ENCODE measurements around the gene CMBL. TPM values are rescaled to one million over a fixed set of nuclear protein-coding genes. Genes with fewer than 3 reads are reported as not detected.
"Not testable (repeated sequence)": the region's sequence is repeated elsewhere in the genome, so short reads cannot be mapped to it uniquely, and the experiment has no call there.

The CMBL gene
- under 1 TPM in 1 of 2 donors, not detected in 1; 0.36 TPM for total RNA-seq

DNA sequence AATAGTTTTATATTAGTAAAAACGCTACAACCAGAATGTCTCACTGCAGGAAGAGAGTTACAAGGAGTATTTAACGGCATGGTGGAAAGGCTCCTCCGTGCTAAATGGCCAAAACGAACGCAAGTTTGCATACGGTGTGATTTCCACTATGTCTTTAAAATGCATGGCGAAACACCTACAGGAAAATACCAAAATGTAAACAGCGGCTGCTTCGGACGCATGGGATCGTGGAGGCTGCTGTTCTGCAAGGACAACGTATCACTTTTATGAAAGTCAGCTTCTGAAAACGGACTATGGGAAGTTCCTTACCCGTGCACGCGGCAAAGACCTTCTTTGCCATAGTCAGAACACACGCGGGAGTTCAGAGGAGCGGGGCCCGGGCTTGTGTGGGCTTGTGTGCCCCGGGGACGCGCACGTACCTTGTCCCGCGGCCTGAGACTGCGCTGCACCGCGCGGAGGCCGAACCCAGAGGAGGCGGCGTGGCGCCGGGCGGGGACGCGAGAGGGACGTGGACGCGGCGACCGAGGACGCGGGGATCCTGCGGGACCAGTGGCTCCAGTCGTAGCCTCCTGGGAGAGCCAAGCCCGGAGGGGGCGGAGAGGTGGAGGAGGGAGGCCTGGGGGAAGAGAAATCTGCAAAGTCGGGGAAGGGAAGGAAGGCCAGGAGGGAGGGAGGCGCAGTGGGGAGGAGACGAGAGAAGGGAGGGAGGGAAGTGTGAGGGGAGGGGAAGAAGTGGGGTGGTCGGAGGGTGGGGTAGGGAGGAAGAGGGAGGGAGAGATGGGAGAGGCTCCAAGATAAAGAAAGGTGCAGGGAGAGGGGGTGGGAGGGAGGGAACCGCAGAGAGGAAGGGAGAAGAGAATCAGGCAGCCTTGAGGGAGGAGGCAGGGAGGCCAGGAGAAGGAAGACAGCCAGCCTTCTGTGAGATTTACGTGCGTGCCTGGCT lies at the start of gene CMBL:
CMBL (minus strand) TSS at position 697 of the 943 bp plus-strand sequence. CDS start 17,140 bp downstream, outside the sequence.
- peaks cover 9 to 13% of the 10 kb centered on the region in 2 donors for H3K4me1 Mint-ChIP-seq (ENCODE audit: low read depth in 2 of 2)
- H3K4me3 Mint-ChIP-seq = peak within 1 kb of the TSS; percentile 86
- H3K27ac Mint-ChIP-seq = no peak within 1 kb of the TSS
- ATAC-seq (peak; percentile 67 to 77), DNase-seq (ENCODE audit: low spot score) (no peak)
- no peaks in the 10 kb centered on the region for H3K9me3 Mint-ChIP-seq
- peaks cover 27 to 31% of the 10 kb centered on the region in 2 donors for H3K27me3 Mint-ChIP-seq
- H3K36me3 Mint-ChIP-seq = no peaks in the 10 kb centered on the region

DNA sequence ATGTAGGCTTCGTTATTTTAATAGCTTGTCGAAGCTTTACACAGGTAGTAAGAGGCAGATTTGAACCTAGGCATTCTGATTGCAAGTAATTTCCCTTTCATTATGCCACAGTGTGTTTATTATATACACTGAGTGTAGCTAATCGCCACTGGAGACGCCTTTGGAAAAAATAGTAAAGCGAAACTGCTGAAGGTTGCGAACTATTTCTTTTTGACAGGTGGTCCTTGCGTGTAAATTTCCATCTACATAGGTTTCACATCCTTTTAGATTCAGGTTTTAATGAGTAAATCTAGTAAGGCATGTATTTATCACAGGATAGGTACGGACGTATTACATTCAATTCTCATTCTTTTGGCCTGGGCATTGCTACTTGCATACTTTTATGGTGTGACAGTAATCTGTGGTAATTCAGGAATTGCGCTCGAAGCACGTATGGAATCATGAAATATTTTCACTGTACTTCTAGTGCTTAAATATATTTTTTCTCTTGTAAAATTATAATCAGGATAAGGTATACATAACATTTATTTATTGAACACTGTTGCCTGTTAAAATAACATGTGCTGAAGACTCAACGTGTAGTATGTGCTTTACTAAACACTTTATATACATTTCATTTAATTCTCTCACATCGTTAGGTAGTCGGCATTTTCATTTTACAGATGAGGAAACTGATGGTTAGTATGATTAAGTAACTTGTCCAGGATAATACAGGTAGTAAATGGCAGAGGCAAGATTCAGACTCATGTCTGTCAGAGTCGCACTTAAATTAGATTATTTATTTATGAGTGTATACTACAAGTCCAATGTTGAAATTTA lies 47.6 kb upstream of the CMBL start:
- DNase-seq (ENCODE audit: low spot score) (no peak), ATAC-seq (no peak)
- no peaks in the 10 kb centered on the region for H3K9me3 Mint-ChIP-seq
- H3K27me3 Mint-ChIP-seq = no peaks in the 10 kb centered on the region
- H3K4me1 Mint-ChIP-seq (ENCODE audit: low read depth in 2 of 2) = peaks cover 29 to 38% of the 10 kb centered on the region in 2 donors
- peak overlapping the region; percentile 88 for H3K4me3 Mint-ChIP-seq
- H3K36me3 Mint-ChIP-seq = peaks cover 4% of the 10 kb centered on the region
- peak overlapping the region; percentile 88 to 99 for H3K27ac Mint-ChIP-seq

DNA sequence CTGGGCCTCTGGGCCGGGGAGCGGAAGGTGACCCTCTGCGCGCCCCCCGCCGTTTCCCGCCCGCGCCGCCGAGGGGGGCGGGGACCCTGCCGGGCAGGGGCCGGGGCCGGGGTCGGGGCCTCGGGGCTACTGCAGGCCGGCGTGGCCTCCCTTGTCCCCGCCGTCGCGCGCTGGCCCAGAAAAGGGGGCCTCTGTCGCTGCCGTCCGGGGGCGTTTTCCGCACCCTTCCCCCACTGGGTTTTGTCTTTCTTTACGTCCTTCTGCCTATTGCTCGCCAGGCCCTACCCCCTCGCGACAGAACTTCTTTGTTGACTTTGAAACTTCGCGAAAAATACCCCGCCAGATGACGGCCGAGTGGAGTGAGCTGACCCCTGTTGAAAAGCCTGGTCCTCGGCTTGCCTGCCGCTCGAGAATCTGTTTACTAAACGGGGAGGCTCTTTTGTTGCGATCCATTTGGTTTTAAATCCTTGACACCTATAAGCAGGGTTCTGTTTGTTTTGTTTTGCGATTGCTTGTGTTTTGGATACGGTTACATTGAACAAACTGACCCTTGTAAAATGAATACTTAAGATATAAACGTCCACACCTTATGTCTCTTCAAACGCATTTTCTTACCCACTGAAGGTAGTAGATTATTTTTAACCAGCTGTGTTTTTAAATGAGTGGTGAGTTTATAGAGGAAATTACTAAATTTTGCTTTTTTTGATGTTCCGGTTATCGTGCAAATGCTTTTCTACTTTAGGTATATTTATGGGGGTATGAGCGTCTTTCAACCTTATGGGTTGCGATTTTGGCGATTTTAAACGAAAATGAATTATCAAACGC lies 46.6 kb upstream of the CMBL start:
- Mint-ChIP-seq H3K9me3 (no peaks in the 10 kb centered on the region), H3K4me1 (ENCODE audit: low read depth in 2 of 2) (peaks cover 29 to 33% of the 10 kb centered on the region in 2 donors), H3K4me3 (peak overlapping the region; percentile 88), H3K27ac (peak overlapping the region; percentile 88 to 99), H3K27me3 (no peaks in the 10 kb centered on the region), H3K36me3 (peaks cover 4% of the 10 kb centered on the region)
- ATAC-seq = peak; percentile 27 to 40
- DNase-seq (ENCODE audit: low spot score) = no peak

DNA sequence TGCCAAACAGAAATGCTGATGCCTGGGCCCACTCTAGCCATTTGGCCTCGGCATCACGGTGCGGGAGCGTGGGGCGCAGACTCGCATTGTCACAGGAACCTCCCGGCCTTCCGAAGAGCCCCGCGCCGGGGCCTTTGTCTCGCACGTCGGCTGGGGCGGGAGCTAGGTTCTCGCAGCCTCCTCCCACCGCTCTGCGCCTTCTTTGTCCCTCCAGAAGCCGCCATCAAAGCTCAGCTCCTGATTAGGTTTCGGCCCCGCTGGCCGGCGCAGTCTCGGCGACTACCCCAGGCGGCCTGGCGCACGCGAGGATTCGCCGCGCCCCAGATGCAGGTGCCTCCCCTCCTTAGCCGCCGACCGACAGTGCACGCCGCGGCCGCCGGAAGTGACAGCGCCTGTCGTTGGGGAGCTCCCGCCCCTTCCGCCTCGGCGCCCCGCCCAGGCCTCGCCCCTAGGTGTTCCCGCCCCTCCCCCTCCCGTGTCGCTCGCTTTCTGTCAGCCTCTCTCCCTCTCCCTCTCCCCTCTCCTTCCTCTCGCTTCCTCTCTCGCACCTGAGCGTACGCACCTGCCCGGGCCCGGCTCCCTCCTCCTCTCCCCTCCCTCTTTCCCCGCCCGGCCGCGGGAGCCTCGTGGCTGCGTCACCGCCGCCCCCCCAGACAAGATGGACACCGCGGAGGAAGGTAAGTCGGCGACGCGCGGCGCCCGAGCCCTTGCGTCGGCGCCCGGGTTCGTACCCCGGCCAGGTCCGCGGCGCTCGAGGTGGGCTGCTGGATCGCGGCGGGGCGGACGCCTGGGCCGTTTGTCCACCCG lies 45.7 kb upstream of the CMBL start, which contains the start of gene MARCHF6:
MARCHF6 (plus strand) TSS at position 455 of the 807 bp plus-strand sequence; CDS start at position 659, 204 bp downstream.
- Mint-ChIP-seq H3K9me3 (no peaks in the 10 kb centered on the region), H3K4me1 (ENCODE audit: low read depth in 2 of 2) (peaks cover 29% of the 10 kb centered on the region in 2 donors), H3K4me3 (peak within 1 kb of the TSS; percentile 88), H3K27ac (peak within 1 kb of the TSS; percentile 88 to 99), H3K36me3 (peaks cover 4% of the 10 kb centered on the region), H3K27me3 (no peaks in the 10 kb centered on the region)
- DNase-seq (ENCODE audit: low spot score) (peak; percentile 95), ATAC-seq (peak; percentile 98 to 99)

DNA sequence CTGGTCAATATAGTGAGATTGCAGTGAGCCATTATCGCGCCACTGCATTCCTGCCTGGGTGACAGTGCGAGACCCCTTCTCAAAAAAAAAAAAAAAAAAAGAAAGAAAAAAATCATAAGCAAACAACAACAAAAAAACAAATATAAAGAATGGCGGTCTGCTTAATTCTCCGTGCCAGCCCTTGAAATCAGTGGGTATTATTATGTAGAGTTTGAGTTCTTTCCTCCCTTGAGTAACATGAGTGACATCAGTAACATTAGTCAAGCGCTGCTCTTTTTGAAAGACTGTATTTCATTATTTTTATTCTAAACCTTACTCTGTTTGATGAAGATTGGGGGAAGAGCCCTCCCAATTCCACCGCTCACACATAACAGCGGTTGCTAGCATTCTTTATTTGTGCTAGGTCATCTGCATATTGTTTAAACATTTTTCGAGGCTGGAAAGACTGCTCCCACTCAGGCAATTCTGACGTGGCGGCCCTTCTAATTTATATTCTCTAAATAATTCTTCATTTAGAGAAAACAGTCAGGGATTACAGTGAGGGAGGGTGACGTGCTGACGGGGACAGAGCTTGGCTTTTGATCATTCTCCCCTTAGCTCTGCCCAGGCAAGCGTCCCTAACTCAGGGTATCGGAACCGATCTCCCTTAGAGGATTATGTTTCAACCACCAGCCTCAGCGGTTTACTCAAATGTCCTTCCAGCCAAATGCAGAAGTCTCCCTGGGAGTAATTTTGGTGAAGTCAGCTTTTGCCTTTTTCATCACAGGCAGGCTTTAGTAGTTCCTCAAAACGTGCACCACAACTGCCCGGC lies 44.9 kb upstream of the CMBL start:
- no peak for ATAC-seq
- H3K9me3 Mint-ChIP-seq = no peaks in the 10 kb centered on the region
- no peak for DNase-seq (ENCODE audit: low spot score)
- H3K36me3 Mint-ChIP-seq = peaks cover 4% of the 10 kb centered on the region
- peaks cover 22 to 24% of the 10 kb centered on the region in 2 donors for H3K4me1 Mint-ChIP-seq (ENCODE audit: low read depth in 2 of 2)
- peak overlapping the region; percentile 88 to 99 for H3K27ac Mint-ChIP-seq
- H3K27me3 Mint-ChIP-seq = no peaks in the 10 kb centered on the region
- peak overlapping the region; percentile 88 for H3K4me3 Mint-ChIP-seq

DNA sequence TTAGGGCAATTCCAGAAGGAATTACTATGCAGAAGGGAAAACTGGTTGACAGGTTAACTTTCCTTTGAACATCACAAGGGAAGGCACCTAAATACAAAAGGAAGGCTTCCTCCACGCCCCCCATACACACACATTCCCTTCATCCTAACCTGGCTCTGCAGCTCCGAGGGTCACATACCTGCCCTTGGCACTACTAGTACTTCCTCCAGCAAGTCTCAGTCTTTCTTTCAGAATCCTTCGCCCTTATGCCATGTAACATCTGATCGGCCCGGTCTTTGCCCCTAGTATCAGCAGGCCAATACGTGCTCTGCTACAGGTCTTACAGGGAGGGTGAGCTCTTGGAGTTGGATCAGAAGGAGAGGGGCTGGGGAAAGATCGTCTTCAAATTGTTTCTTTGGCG lies 44.2 kb upstream of the CMBL start:
- Mint-ChIP-seq H3K27ac (peak overlapping the region; percentile 88 to 99), H3K9me3 (no peaks in the 10 kb centered on the region), H3K36me3 (peaks cover 4% of the 10 kb centered on the region), H3K4me3 (peak overlapping the region; percentile 88), H3K4me1 (ENCODE audit: low read depth in 2 of 2) (peaks cover 18 to 21% of the 10 kb centered on the region in 2 donors), H3K27me3 (no peaks in the 10 kb centered on the region)
- DNase-seq (ENCODE audit: low spot score) (no peak), ATAC-seq (no peak)

DNA sequence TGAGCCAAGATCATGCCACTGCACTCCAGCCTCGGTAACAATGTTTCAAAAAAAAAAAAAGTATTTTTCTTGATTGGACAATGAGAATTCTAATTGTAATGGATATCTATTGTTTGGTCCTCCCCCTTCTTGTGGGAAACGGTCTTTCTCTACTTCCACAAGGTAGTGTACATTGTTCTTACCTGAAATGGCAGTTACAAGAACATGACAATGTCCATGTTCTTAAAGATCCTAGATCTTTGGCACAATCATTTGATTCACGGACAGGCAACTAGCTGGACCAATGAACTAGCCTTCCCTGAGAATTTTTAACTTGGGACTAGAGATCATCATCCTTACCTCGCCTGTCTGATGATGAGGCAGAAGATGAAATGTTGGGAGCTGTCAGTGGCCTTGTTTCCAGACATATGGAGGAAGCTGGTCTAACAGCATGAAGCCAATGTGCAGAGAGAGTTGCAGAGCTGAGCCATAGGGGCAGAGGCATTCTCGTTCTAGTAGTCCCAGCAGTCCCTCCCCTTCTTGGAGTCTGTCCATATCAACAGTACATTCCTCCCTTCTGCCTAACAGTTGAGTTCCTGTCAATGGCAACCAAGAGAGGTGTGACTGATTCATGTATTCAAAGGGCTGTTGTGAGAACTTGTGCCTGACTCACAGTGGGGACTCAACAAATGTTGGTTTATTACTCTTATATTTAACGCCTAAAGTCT lies 43.6 kb upstream of the CMBL start:
- peaks cover 18% of the 10 kb centered on the region in 2 donors for H3K4me1 Mint-ChIP-seq (ENCODE audit: low read depth in 2 of 2)
- ATAC-seq (no peak), DNase-seq (ENCODE audit: low spot score) (no peak)
- H3K27me3 Mint-ChIP-seq = no peaks in the 10 kb centered on the region
- H3K36me3 Mint-ChIP-seq = peaks cover 4% of the 10 kb centered on the region
- H3K9me3 Mint-ChIP-seq = no peaks in the 10 kb centered on the region
- H3K27ac Mint-ChIP-seq = no peak overlapping the region
- no peak overlapping the region for H3K4me3 Mint-ChIP-seq

DNA sequence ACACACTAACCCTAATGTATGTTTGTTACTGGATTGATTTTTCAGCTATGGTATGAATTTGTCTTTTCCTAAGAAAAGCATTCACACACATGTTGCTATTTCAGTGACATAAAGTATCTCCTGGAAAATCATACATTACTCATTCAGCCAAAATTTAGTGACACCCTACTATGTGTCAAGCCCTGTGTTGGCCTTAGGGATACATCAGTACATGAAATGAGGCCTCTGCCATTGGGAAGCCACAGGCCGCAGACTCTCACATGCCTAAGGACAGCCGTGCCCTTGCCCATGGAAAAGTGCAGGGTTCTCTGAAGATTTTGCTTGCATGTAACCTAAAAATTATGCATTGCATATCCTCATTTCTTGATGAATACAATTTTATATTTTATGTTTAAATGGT lies 40.6 kb upstream of the CMBL start:
- Mint-ChIP-seq H3K36me3 (no peaks in the 10 kb centered on the region), H3K9me3 (no peaks in the 10 kb centered on the region), H3K27me3 (no peaks in the 10 kb centered on the region), H3K27ac (no peak overlapping the region), H3K4me3 (no peak overlapping the region), H3K4me1 (ENCODE audit: low read depth in 2 of 2) (peaks cover 0 to 8% of the 10 kb centered on the region in 2 donors)
- ATAC-seq = no peak
- no peak for DNase-seq (ENCODE audit: low spot score)

DNA sequence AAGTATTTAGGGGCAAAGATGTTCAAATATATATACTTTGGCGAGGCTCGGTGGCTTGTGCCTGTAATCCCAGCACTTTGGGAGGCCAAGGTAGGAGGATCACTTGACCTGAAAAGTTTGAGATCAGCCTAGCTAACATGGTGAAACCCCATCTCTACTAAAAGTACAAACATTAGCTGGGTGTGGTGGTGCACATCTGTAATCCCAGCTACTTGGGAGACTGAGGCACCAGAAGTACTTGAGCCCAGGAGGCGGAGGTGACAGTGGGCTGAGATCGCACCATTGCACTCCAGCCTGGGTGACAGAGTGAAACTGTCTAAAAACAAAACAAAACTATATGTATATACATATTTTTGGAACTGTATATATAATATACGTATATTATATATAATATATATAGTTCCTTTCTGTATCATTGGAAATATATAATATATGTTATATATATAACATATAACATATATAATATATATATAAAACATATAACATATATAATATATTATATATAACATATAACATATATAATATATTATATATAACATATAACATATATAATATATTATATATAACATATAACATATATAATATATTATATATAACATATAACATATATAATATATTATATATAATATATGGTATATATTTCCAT lies 36.9 kb upstream of the CMBL start:
- not testable (repeated sequence) for H3K36me3 Mint-ChIP-seq; H3K9me3 Mint-ChIP-seq; H3K4me3 Mint-ChIP-seq; ATAC-seq; H3K27ac Mint-ChIP-seq; DNase-seq (ENCODE audit: low spot score); H3K4me1 Mint-ChIP-seq (ENCODE audit: low read depth in 2 of 2); H3K27me3 Mint-ChIP-seq

DNA sequence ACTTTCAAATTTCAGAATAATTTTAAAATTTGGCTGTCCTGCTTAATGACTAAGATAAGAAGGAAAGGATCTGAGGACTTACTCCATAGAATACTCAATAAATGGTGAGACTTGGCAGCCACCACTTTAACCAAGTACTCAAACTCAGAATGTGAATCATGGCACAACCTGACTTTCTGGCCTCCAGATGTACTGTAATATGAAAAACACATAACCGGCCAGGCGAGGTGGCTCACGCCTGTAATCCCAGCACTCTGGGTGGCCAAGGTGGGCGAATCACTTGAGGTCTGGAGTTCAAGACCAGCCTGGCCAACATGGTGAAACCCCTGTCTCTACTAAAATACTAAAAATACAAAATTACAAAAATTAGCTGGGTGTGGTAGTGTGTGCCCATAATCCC lies 35.8 kb upstream of the CMBL start:
- ATAC-seq (no peak), DNase-seq (ENCODE audit: low spot score) (no peak)
- Mint-ChIP-seq H3K36me3 (no peaks in the 10 kb centered on the region), H3K27me3 (no peaks in the 10 kb centered on the region), H3K9me3 (no peaks in the 10 kb centered on the region), H3K4me3 (no peak overlapping the region), H3K27ac (no peak overlapping the region), H3K4me1 (ENCODE audit: low read depth in 2 of 2) (peaks cover 0 to 5% of the 10 kb centered on the region in 2 donors)

DNA sequence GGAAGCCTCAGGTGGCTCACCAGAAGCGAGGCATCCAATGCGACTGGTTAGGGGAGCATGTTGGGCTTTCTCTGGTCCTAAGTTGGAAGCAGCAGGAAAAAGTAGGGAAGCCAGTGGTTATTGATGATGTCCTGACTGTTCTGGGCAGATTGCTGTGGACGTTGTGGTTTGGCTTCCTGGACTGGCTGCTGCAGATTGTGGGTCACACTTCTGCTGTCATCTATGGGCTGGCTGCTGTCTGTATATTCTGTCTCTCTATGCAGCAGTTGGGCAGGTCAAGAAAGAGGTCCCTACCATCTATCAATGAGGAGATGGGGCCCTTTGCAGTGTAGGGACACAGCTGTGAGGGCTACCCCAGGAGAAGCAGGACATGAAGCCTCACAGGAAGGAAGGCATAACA lies 32.3 kb upstream of the CMBL start:
- no peak overlapping the region for H3K27ac Mint-ChIP-seq
- peaks cover 0 to 5% of the 10 kb centered on the region in 2 donors for H3K4me1 Mint-ChIP-seq (ENCODE audit: low read depth in 2 of 2)
- DNase-seq (ENCODE audit: low spot score) (no peak), ATAC-seq (no peak)
- peaks cover 1 to 7% of the 10 kb centered on the region in 2 donors for H3K27me3 Mint-ChIP-seq
- H3K9me3 Mint-ChIP-seq = no peaks in the 10 kb centered on the region
- H3K36me3 Mint-ChIP-seq = no peaks in the 10 kb centered on the region
- no peak overlapping the region for H3K4me3 Mint-ChIP-seq

Measured in natural killer cell treated with Interleukin-12 subunit alpha and Interleukin-12 subunit beta and Interleukin-15 and Interleukin-18, amount 100 ng/mL, for 72 hours (primary cell).